ENCODE data around the gene TMCO4.

TMCO4 gene

GRCh38 chr1:19776933-19777332, 22.8 kb downstream of the TMCO4 start:
- no peak for DNase-seq (ENCODE audit: extremely low read depth in 1 of 2, low read depth in 1 of 2)

GRCh38 chr1:19776287-19776686, 23.4 kb downstream of the TMCO4 start:
- DNase-seq (ENCODE audit: extremely low read depth in 1 of 2, low read depth in 1 of 2) = no peak

- no peak for DNase-seq (ENCODE audit: extremely low read depth in 1 of 2, low read depth in 1 of 2)
Observed at GRCh38 chr1:19775831-19776230, 23.9 kb downstream of the TMCO4 start.

GRCh38 chr1:19775317-19775716, 24.4 kb downstream of the TMCO4 start:
- no peak for DNase-seq (ENCODE audit: extremely low read depth in 1 of 2, low read depth in 1 of 2)

GRCh38 chr1:19774180-19774785, 25.4 kb downstream of the TMCO4 start:
- DNase-seq (ENCODE audit: extremely low read depth in 1 of 2, low read depth in 1 of 2) = no peak

GRCh38 chr1:19773485-19773884, 26.2 kb downstream of the TMCO4 start:
- no peak for DNase-seq (ENCODE audit: extremely low read depth in 1 of 2, low read depth in 1 of 2)

GRCh38 chr1:19772053-19772452, 27.7 kb downstream of the TMCO4 start:
- DNase-seq (ENCODE audit: extremely low read depth in 1 of 2, low read depth in 1 of 2) = no peak

- no peak for DNase-seq (ENCODE audit: extremely low read depth in 1 of 2, low read depth in 1 of 2)
Observed at GRCh38 chr1:19771350-19771749, 28.4 kb downstream of the TMCO4 start.

GRCh38 chr1:19770436-19771190, 29.1 kb downstream of the TMCO4 start:
- no peak for DNase-seq (ENCODE audit: extremely low read depth in 1 of 2, low read depth in 1 of 2)

GRCh38 chr1:19769211-19769932, 30.3 kb downstream of the TMCO4 start:
- DNase-seq (ENCODE audit: extremely low read depth in 1 of 2, low read depth in 1 of 2) = no peak

GRCh38 chr1:19768353-19769210, 31.1 kb downstream of the TMCO4 start:
- no peak for DNase-seq (ENCODE audit: extremely low read depth in 1 of 2, low read depth in 1 of 2)

- no peak for DNase-seq (ENCODE audit: extremely low read depth in 1 of 2, low read depth in 1 of 2)
Observed at GRCh38 chr1:19765623-19766022, 34.1 kb downstream of the TMCO4 start.

- no peak for DNase-seq (ENCODE audit: extremely low read depth in 1 of 2, low read depth in 1 of 2)
Observed at GRCh38 chr1:19764848-19765247, 34.9 kb downstream of the TMCO4 start.

GRCh38 chr1:19762175-19762779, 37.4 kb downstream of the TMCO4 start:
- peak in 1 of 2 donors; percentile 4 for DNase-seq (ENCODE audit: extremely low read depth in 1 of 2, low read depth in 1 of 2)

GRCh38 chr1:19759740-19760089, 40.0 kb downstream of the TMCO4 start:
- no peak for DNase-seq (ENCODE audit: extremely low read depth in 1 of 2, low read depth in 1 of 2)

- no peak for DNase-seq (ENCODE audit: extremely low read depth in 1 of 2, low read depth in 1 of 2)
Observed at GRCh38 chr1:19758227-19758830, 41.4 kb downstream of the TMCO4 start.

- no peak for DNase-seq (ENCODE audit: extremely low read depth in 1 of 2, low read depth in 1 of 2)
Observed at GRCh38 chr1:19757641-19758040, 42.1 kb downstream of the TMCO4 start.

GRCh38 chr1:19756480-19756879, 43.2 kb downstream of the TMCO4 start:
- no peak for DNase-seq (ENCODE audit: extremely low read depth in 1 of 2, low read depth in 1 of 2)

- no peak for DNase-seq (ENCODE audit: extremely low read depth in 1 of 2, low read depth in 1 of 2)
Observed at GRCh38 chr1:19754482-19754881, 45.2 kb downstream of the TMCO4 start.

GRCh38 chr1:19752083-19752696, 47.5 kb downstream of the TMCO4 start:
- no peak for DNase-seq (ENCODE audit: extremely low read depth in 1 of 2, low read depth in 1 of 2)
